ENCODE results near the gene HKDC1.

The HKDC1 gene

DNA sequence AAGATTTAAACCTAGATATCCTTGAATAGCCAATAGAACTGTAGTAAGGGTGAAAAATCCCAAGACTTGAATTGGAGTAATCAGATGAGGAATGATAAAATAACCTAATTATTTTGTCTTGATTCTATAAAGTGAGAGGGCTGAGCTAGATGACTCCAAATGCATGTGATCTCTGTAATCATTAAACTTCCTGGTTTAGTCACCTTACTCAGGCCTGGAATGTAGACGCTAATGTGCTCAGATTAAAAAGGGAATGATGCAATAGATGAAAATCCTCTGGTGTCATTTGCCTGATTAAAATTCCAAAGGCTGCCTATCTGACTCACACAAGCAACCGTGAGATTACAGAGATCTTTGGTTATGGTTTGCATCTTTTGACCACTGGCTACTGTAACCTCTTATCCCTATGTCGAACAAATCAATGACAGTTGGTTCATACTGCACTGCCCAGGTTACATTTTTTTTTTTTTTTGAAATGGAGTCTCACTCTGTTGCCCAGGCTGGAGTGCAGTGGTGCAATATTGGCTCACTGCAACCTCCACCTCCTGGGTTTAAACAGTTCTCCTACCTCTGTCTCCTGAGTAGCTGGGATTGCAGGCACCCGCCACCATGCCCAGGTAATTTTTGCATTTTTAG, 2.9 kb upstream of the HKDC1 start:
- H3K4me1 ChIP-seq (ENCODE audit: control insufficient read depth, insufficient read depth, low read length, unreplicated experiment): peaks cover 26% of the 10 kb centered on the region
- peak overlapping the region; percentile 32 for H3K27ac ChIP-seq (ENCODE audit: low read depth, low read length)
- H3K36me3 ChIP-seq (ENCODE audit: insufficient read depth, low read length): no peaks in the 10 kb centered on the region
- no peaks in the 10 kb centered on the region for H3K79me2 ChIP-seq (ENCODE audit: control insufficient read depth, insufficient read depth, low read length, unreplicated experiment)
- no peaks in the 10 kb centered on the region for H3K27me3 ChIP-seq (ENCODE audit: insufficient read depth, low read length)
- H3K4me3 ChIP-seq (ENCODE audit: low read depth, low read length): no peak overlapping the region
- no peak overlapping the region for H2AFZ ChIP-seq (ENCODE audit: low read length, unreplicated experiment)

DNA sequence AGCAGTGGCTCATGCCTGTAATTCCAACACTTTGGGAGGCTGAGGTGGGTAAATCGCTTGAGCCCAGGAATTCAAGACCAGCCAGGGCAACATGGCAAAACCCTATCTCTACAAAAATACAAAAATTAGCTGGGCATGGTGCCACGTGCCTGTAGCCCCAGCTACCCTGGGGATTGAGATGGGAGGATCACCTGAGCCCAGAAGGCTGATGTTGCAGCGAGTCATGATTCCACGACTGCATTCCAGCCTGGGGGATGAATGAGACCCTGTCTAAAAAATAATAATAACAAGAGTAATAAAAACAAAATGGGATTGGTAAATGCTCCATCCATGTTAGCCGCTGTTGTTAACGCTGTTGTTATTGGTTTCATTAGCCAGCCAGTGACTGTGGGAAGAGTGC, 1.3 kb upstream of the HKDC1 start:
- Histone ChIP-seq H3K4me1 (ENCODE audit: control insufficient read depth, insufficient read depth, low read length, unreplicated experiment) (peaks cover 35% of the 10 kb centered on the region), H2AFZ (ENCODE audit: low read length, unreplicated experiment) (no peak overlapping the region), H3K27ac (ENCODE audit: low read depth, low read length) (no peak overlapping the region), H3K4me3 (ENCODE audit: low read depth, low read length) (no peak overlapping the region), H3K27me3 (ENCODE audit: insufficient read depth, low read length) (no peaks in the 10 kb centered on the region), H3K79me2 (ENCODE audit: control insufficient read depth, insufficient read depth, low read length, unreplicated experiment) (no peaks in the 10 kb centered on the region), H3K36me3 (ENCODE audit: insufficient read depth, low read length) (no peaks in the 10 kb centered on the region)

DNA sequence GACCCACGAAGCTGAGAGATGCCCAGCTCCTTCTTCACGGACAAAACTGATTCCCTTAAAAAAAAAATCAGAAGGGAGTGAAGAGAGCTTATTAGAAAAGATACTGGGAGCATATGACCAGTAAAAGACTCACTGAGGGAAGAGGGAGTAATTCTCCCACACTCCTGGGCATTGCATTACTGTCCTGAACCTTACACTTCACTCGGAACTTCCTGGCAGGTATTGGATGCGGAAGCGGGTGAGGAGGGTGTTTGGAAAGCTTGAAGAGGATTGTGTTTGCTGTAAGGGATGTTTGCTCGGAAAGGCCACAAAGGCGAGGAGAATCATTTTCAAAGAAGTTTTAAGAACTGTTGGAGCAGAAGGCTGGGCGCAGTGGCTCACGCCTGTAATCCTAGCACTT, 375 bp downstream of the HKDC1 start:
- no peaks in the 10 kb centered on the region for H3K36me3 ChIP-seq (ENCODE audit: insufficient read depth, low read length)
- no peaks in the 10 kb centered on the region for H3K79me2 ChIP-seq (ENCODE audit: control insufficient read depth, insufficient read depth, low read length, unreplicated experiment)
- no peaks in the 10 kb centered on the region for H3K27me3 ChIP-seq (ENCODE audit: insufficient read depth, low read length)
- H3K27ac ChIP-seq (ENCODE audit: low read depth, low read length): no peak overlapping the region
- no peak overlapping the region for H2AFZ ChIP-seq (ENCODE audit: low read length, unreplicated experiment)
- peaks cover 41% of the 10 kb centered on the region for H3K4me1 ChIP-seq (ENCODE audit: control insufficient read depth, insufficient read depth, low read length, unreplicated experiment)
- no peak overlapping the region for H3K4me3 ChIP-seq (ENCODE audit: low read depth, low read length)

GRCh38 chr10:69222157-69223027, 2.3 kb downstream of the HKDC1 start:
- Histone ChIP-seq H3K36me3 (ENCODE audit: insufficient read depth, low read length) (no peaks in the 10 kb centered on the region), H3K27ac (ENCODE audit: low read depth, low read length) (no peak overlapping the region), H3K4me1 (ENCODE audit: control insufficient read depth, insufficient read depth, low read length, unreplicated experiment) (peaks cover 29% of the 10 kb centered on the region), H3K79me2 (ENCODE audit: control insufficient read depth, insufficient read depth, low read length, unreplicated experiment) (no peaks in the 10 kb centered on the region), H3K4me3 (ENCODE audit: low read depth, low read length) (no peak overlapping the region), H3K27me3 (ENCODE audit: insufficient read depth, low read length) (no peaks in the 10 kb centered on the region), H2AFZ (ENCODE audit: low read length, unreplicated experiment) (peak overlapping the region; percentile 14)

DNA sequence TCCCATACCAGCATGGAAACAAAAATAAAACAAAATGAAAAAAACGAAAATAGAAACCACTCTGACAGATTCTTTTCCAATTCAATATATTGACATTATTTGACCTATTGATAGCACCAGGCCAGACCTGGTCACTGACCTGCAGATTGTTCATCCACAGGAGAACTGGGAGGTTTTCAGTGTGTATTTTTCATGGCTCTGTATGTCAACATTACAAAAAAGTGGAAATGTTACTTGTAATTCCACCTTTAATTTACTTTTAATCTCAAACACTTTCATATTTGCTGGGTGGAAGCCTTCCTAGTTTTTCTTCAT, 2.9 kb downstream of the HKDC1 start:
- Histone ChIP-seq H3K36me3 (ENCODE audit: insufficient read depth, low read length) (no peaks in the 10 kb centered on the region), H3K27ac (ENCODE audit: low read depth, low read length) (no peak overlapping the region), H2AFZ (ENCODE audit: low read length, unreplicated experiment) (no peak overlapping the region), H3K4me3 (ENCODE audit: low read depth, low read length) (no peak overlapping the region), H3K27me3 (ENCODE audit: insufficient read depth, low read length) (no peaks in the 10 kb centered on the region), H3K79me2 (ENCODE audit: control insufficient read depth, insufficient read depth, low read length, unreplicated experiment) (no peaks in the 10 kb centered on the region), H3K4me1 (ENCODE audit: control insufficient read depth, insufficient read depth, low read length, unreplicated experiment) (peaks cover 25% of the 10 kb centered on the region)

DNA sequence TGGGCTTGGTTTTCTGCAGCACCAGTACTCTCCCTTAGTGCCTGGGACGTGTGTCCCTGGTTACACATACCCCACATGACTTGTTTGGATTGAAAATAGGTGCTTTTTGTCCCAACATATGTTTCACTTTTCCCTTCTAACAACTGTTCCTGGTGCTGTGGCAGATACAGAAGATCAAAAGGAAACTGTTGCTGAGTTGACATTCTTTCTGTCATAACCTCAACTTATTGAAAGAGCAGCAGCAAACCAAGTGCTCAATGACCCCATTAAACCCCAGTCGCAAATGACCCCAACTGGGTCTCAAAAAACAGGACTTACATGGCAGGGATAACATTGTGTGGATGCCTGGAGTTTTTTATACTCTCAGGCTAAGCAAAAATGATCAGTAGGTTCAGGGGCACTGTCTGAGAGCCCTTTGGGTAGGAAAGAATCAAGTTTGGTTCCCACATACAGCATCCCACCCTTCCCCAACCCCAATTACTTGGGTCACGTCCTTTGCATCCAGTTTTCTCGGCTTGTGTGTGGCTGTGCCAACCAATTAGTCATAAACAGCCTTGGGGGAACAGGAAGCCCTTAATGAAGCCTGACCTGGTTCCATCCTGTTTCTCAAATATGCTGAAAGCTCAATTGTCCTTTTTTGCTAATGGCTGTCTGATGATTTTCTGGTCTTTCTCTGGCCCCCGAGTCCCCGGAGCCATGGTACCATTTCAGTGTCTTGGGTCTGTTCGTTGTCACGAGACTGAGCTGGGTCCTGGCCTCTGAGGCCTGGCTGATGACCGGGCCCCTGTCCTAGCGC, 4.9 kb downstream of the HKDC1 start:
- H3K36me3 ChIP-seq (ENCODE audit: insufficient read depth, low read length): no peaks in the 10 kb centered on the region
- H3K27me3 ChIP-seq (ENCODE audit: insufficient read depth, low read length): no peaks in the 10 kb centered on the region
- peaks cover 18% of the 10 kb centered on the region for H3K4me1 ChIP-seq (ENCODE audit: control insufficient read depth, insufficient read depth, low read length, unreplicated experiment)
- no peak overlapping the region for H3K4me3 ChIP-seq (ENCODE audit: low read depth, low read length)
- H3K27ac ChIP-seq (ENCODE audit: low read depth, low read length): no peak overlapping the region
- peak overlapping the region; percentile 53 for H2AFZ ChIP-seq (ENCODE audit: low read length, unreplicated experiment)
- H3K79me2 ChIP-seq (ENCODE audit: control insufficient read depth, insufficient read depth, low read length, unreplicated experiment): no peaks in the 10 kb centered on the region

DNA sequence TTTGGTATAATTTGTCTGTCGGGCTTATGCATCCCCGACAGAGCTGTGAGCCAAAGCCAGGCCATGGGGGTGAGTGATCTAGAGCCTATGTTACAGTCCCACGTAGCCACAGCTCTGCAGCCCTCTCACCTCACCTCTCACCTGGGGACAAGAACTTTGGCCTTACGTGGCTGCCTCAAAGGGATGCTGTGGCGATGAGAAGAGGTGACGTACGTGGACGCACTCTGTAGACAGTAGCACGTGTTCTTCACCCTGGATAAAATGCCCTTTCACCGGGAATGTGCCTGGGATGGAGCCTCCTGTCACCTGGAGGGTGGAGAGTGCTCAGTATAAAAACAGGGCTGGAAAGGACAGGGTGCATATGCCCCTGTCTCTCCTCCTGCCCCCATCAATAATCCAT, 5.5 kb downstream of the HKDC1 start:
- Histone ChIP-seq H3K27me3 (ENCODE audit: insufficient read depth, low read length) (no peaks in the 10 kb centered on the region), H3K79me2 (ENCODE audit: control insufficient read depth, insufficient read depth, low read length, unreplicated experiment) (no peaks in the 10 kb centered on the region), H2AFZ (ENCODE audit: low read length, unreplicated experiment) (peak overlapping the region; percentile 53), H3K4me3 (ENCODE audit: low read depth, low read length) (no peak overlapping the region), H3K4me1 (ENCODE audit: control insufficient read depth, insufficient read depth, low read length, unreplicated experiment) (peaks cover 18% of the 10 kb centered on the region), H3K27ac (ENCODE audit: low read depth, low read length) (no peak overlapping the region), H3K36me3 (ENCODE audit: insufficient read depth, low read length) (no peaks in the 10 kb centered on the region)

DNA sequence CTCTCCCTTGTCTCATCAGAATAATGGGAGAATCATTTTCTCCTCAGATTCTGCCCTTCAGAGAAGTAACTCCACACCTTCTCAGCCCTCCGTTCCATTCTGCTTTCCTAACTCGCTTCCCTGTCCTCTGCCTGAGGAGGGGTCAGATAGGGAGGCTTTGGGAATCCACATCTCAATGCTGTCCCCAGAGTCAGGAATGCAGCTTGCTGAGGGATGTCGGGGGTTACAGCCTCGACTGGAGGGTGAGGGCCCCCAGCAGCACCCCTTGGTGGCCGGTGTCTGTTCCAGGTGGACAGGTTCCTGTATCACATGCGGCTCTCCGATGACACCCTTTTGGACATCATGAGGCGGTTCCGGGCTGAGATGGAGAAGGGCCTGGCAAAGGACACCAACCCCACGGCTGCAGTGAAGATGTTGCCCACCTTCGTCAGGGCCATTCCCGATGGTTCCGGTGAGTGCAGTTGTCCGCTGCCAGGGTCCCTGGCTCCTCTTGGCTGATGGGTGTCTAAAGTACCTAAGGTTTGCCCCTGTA, 6.9 kb downstream of the HKDC1 start:
- peaks cover 20% of the 10 kb centered on the region for H3K4me1 ChIP-seq (ENCODE audit: control insufficient read depth, insufficient read depth, low read length, unreplicated experiment)
- no peak overlapping the region for H2AFZ ChIP-seq (ENCODE audit: low read length, unreplicated experiment)
- no peaks in the 10 kb centered on the region for H3K36me3 ChIP-seq (ENCODE audit: insufficient read depth, low read length)
- H3K27ac ChIP-seq (ENCODE audit: low read depth, low read length): no peak overlapping the region
- no peak overlapping the region for H3K4me3 ChIP-seq (ENCODE audit: low read depth, low read length)
- H3K79me2 ChIP-seq (ENCODE audit: control insufficient read depth, insufficient read depth, low read length, unreplicated experiment): no peaks in the 10 kb centered on the region
- H3K27me3 ChIP-seq (ENCODE audit: insufficient read depth, low read length): no peaks in the 10 kb centered on the region

DNA sequence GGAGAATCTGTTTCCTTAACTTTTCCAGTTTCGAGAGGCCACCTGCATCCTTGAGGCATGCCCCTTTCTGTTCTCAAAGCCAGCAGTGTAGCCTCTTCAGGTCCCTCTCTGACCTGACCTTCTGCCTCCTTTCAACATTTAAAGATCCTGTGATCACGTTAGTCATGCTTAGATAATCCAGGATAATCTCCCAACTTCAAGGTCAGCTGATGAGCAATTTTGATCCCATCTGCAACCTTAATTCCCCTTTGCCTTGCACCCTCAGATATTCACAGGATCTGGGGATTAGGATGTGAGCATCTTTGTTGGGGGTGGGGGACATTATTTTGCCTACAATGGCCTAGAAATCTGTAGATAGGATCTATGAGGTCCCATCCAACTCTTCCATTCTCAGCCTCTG, 8.0 kb downstream of the HKDC1 start:
- H3K4me3 ChIP-seq (ENCODE audit: low read depth, low read length): no peak overlapping the region
- no peaks in the 10 kb centered on the region for H3K27me3 ChIP-seq (ENCODE audit: insufficient read depth, low read length)
- H3K4me1 ChIP-seq (ENCODE audit: control insufficient read depth, insufficient read depth, low read length, unreplicated experiment): peaks cover 18% of the 10 kb centered on the region
- H2AFZ ChIP-seq (ENCODE audit: low read length, unreplicated experiment): no peak overlapping the region
- no peaks in the 10 kb centered on the region for H3K36me3 ChIP-seq (ENCODE audit: insufficient read depth, low read length)
- no peak overlapping the region for H3K27ac ChIP-seq (ENCODE audit: low read depth, low read length)
- no peaks in the 10 kb centered on the region for H3K79me2 ChIP-seq (ENCODE audit: control insufficient read depth, insufficient read depth, low read length, unreplicated experiment)

DNA sequence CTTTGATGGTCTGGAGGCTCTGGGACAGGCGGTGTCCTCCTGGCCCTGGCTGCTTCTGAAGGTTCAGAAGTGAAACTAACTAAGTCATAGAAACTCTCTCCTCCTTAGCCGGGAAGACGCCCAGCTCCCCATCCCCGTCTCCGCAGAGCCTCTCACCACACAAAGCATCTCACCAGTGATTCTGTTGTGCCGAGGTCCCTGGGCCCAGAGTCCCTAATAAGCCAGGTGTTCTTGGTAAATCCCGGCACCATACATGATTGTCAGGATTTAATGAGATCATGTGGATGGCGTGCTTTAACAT, 9.4 kb downstream of the HKDC1 start:
- Histone ChIP-seq H3K79me2 (ENCODE audit: control insufficient read depth, insufficient read depth, low read length, unreplicated experiment) (no peaks in the 10 kb centered on the region), H3K36me3 (ENCODE audit: insufficient read depth, low read length) (no peaks in the 10 kb centered on the region), H3K4me3 (ENCODE audit: low read depth, low read length) (no peak overlapping the region), H3K4me1 (ENCODE audit: control insufficient read depth, insufficient read depth, low read length, unreplicated experiment) (peaks cover 18% of the 10 kb centered on the region), H3K27me3 (ENCODE audit: insufficient read depth, low read length) (no peaks in the 10 kb centered on the region), H3K27ac (ENCODE audit: low read depth, low read length) (no peak overlapping the region), H2AFZ (ENCODE audit: low read length, unreplicated experiment) (no peak overlapping the region)
